HEK293 (cell line): ENCODE measurements around the gene IGF1R.

Source experiments
- CTCF ChIA-PET: fragments of 350-600 bp; formaldehyde crosslinking; extraction: SDS; loops from one replicate; lab custom pipeline; 2021; ENCODE audit warnings: antibody characterized with exemption; lab: Yijun Ruan, JAX
- POLR2A ChIA-PET: fragments of 300-600 bp; formaldehyde crosslinking; extraction: SDS; loops from one replicate; lab custom pipeline; 2020; ENCODE audit warnings: antibody characterized with exemption, inconsistent platforms; lab: Yijun Ruan, JAX
- H3K27ac ChIP-seq: fragments of 200-500 bp; sonication (Bioruptor generic); 2 replicates; pipeline ENCODE4 v1.5.1; 2014; ENCODE audit warnings: low read depth, low read length, control low read depth, inconsistent platforms; ENCODE audit errors: extremely low read depth
- H3K36me3 ChIP-seq, 2 experiments: fragments of 200-500 bp in 1 of 2; sonication (Bioruptor generic) in 1 of 2; 1 replicate in 1 of 2; 2 replicates in 1 of 2; pipeline ENCODE4 v1.5.1; 2014 to 2017; ENCODE audit warnings: inconsistent platforms in 2 of 2, low read length in 2 of 2; ENCODE audit not compliant: control insufficient read depth in 2 of 2, insufficient read depth in 1 of 2
- H3K4me1 ChIP-seq: fragments of 200-500 bp; sonication (Bioruptor generic); 2 replicates; pipeline ENCODE4 v1.5.1; 2014; ENCODE audit warnings: mild to moderate bottlenecking, low read length, inconsistent platforms; ENCODE audit not compliant: control insufficient read depth, insufficient read depth
- H3K4me3 ChIP-seq: 2 replicates; pipeline ENCODE4 v1.5.1; 2011; ENCODE audit warnings: low read depth, mild to moderate bottlenecking, control low read depth, low read length, moderate library complexity
- H3K9me3 ChIP-seq: fragments of 200-500 bp; sonication (Bioruptor generic); 2 replicates; pipeline ENCODE4 v1.5.1; 2014; ENCODE audit warnings: low read depth, low read length, inconsistent platforms; ENCODE audit not compliant: control insufficient read depth, insufficient read depth
- FEZF1 ChIP-seq: fragments of 450-650 bp; formaldehyde crosslinking; IDR thresholded peaks from 2 replicates; pipeline ENCODE4 v1.5.1; 2016; ENCODE audit warnings: missing biosample characterization, missing genetic modification characterization
- GLIS2 ChIP-seq: fragments of 450-650 bp; formaldehyde crosslinking; IDR thresholded peaks from 2 replicates; pipeline ENCODE4 v1.5.1; 2016; ENCODE audit warnings: missing biosample characterization, missing genetic modification characterization
- SP7 ChIP-seq: fragments of 450-650 bp; formaldehyde crosslinking; IDR thresholded peaks from 2 replicates; pipeline ENCODE4 v1.5.1; 2016; ENCODE audit warnings: missing biosample characterization, missing genetic modification characterization
- TCF7L2 ChIP-seq: IDR thresholded peaks from 2 replicates; pipeline ENCODE4 v1.6.1; 2011; ENCODE audit warnings: low read depth, mild to moderate bottlenecking, inconsistent platforms, low read length, moderate library complexity, borderline replicate concordance
- ZBTB48 ChIP-seq: fragments of 450-650 bp; formaldehyde crosslinking; IDR thresholded peaks from 2 replicates; pipeline ENCODE4 v1.5.1; 2016; ENCODE audit warnings: missing biosample characterization, missing genetic modification characterization
- ZNF624 ChIP-seq: fragments of 450-650 bp; formaldehyde crosslinking; IDR thresholded peaks from 2 replicates; pipeline ENCODE4 v1.5.1; 2017; ENCODE audit warnings: missing biosample characterization, missing genetic modification characterization
- ZNF645 ChIP-seq: fragments of 450-650 bp; formaldehyde crosslinking; IDR thresholded peaks from 2 replicates; pipeline ENCODE4; 2016; ENCODE audit warnings: missing biosample characterization, missing genetic modification characterization
- ZNF660 ChIP-seq: fragments of 450-650 bp; IDR thresholded peaks from 2 replicates; pipeline ENCODE4 v1.5.1; 2018; ENCODE audit warnings: missing biosample characterization, mild to moderate bottlenecking, missing genetic modification characterization
- ZNF76 ChIP-seq: fragments of 450-650 bp; formaldehyde crosslinking; IDR thresholded peaks from 2 replicates; pipeline ENCODE4; 2016; ENCODE audit warnings: low read depth, missing biosample characterization, missing genetic modification characterization, borderline replicate concordance
- ZNF777 ChIP-seq: fragments of 450-650 bp; formaldehyde crosslinking; IDR thresholded peaks from 2 replicates; pipeline ENCODE4 v1.5.1; 2017; ENCODE audit warnings: missing biosample characterization, missing genetic modification characterization, borderline replicate concordance
- ZSCAN18 ChIP-seq: fragments of 450-650 bp; formaldehyde crosslinking; IDR thresholded peaks from 2 replicates; pipeline ENCODE4 v1.5.1; 2016; ENCODE audit warnings: missing biosample characterization, missing genetic modification characterization
- TF ChIP-seq, protein P1 (sequence below): fragments of 450-650 bp; formaldehyde crosslinking; IDR thresholded peaks from 2 replicates; pipeline ENCODE4 v1.5.1; 2016; ENCODE audit warnings: missing biosample characterization, missing genetic modification characterization
- TF ChIP-seq, protein P2 (sequence below): fragments of 450-650 bp; formaldehyde crosslinking; IDR thresholded peaks from 2 replicates; pipeline ENCODE4 v1.5.1; 2017; ENCODE audit warnings: missing biosample characterization, missing genetic modification characterization
- TF ChIP-seq, protein P3 (sequence below): fragments of 450-650 bp; formaldehyde crosslinking; IDR thresholded peaks from 2 replicates; pipeline ENCODE4 v1.5.0; 2017; ENCODE audit warnings: missing biosample characterization, missing genetic modification characterization, borderline replicate concordance
- TF ChIP-seq, protein P4 (sequence below): fragments of 450-650 bp; formaldehyde crosslinking; IDR thresholded peaks from 2 replicates; pipeline ENCODE4 v1.5.1; 2016; ENCODE audit warnings: missing biosample characterization, missing genetic modification characterization

The IGF1R gene

GRCh38 chr15:99009741-99010330 lies 361.5 kb downstream of the IGF1R start:
- peaks cover 6% of the 10 kb centered on the region for H3K4me1 ChIP-seq
- TF ChIP-seq, protein P1, sequence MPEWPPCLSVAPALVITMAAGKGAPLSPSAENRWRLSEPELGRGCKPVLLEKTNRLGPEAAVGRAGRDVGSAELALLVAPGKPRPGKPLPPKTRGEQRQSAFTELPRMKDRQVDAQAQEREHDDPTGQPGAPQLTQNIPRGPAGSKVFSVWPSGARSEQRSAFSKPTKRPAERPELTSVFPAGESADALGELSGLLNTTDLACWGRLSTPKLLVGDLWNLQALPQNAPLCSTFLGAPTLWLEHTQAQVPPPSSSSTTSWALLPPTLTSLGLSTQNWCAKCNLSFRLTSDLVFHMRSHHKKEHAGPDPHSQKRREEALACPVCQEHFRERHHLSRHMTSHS (tag by site-specific recombination) = no peak
- TF ChIP-seq ZSCAN18 (tag by site-specific recombination) = no peak
- TF ChIP-seq FEZF1 (tag by site-specific recombination) = peak; percentile 33; the same call in 1 of the 2 replicates
- TF ChIP-seq ZBTB48 (tag by site-specific recombination) = 0 out of 2 replicates have a peak, but pooled peaks have one; percentile 19
- no peak for TF ChIP-seq ZNF624
- TF ChIP-seq, protein P2, sequence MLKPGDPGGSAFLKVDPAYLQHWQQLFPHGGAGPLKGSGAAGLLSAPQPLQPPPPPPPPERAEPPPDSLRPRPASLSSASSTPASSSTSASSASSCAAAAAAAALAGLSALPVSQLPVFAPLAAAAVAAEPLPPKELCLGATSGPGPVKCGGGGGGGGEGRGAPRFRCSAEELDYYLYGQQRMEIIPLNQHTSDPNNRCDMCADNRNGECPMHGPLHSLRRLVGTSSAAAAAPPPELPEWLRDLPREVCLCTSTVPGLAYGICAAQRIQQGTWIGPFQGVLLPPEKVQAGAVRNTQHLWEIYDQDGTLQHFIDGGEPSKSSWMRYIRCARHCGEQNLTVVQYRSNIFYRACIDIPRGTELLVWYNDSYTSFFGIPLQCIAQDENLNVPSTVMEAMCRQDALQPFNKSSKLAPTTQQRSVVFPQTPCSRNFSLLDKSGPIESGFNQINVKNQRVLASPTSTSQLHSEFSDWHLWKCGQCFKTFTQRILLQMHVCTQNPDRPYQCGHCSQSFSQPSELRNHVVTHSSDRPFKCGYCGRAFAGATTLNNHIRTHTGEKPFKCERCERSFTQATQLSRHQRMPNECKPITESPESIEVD (tag by site-specific recombination) = peak; percentile 67
- TF ChIP-seq GLIS2 (tag by site-specific recombination) = no peak
- TF ChIP-seq ZNF777 (tag by site-specific recombination) = no peak
- TF ChIP-seq, protein P3, sequence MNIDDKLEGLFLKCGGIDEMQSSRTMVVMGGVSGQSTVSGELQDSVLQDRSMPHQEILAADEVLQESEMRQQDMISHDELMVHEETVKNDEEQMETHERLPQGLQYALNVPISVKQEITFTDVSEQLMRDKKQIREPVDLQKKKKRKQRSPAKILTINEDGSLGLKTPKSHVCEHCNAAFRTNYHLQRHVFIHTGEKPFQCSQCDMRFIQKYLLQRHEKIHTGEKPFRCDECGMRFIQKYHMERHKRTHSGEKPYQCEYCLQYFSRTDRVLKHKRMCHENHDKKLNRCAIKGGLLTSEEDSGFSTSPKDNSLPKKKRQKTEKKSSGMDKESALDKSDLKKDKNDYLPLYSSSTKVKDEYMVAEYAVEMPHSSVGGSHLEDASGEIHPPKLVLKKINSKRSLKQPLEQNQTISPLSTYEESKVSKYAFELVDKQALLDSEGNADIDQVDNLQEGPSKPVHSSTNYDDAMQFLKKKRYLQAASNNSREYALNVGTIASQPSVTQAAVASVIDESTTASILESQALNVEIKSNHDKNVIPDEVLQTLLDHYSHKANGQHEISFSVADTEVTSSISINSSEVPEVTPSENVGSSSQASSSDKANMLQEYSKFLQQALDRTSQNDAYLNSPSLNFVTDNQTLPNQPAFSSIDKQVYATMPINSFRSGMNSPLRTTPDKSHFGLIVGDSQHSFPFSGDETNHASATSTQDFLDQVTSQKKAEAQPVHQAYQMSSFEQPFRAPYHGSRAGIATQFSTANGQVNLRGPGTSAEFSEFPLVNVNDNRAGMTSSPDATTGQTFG (tag by site-specific recombination) = no peak
- TF ChIP-seq ZNF645 (tag by site-specific recombination) = no peak
- TF ChIP-seq TCF7L2 = 0 out of 2 replicates have a peak, but pooled peaks have one; percentile 43
- TF ChIP-seq ZNF76 (tag by site-specific recombination) = no peak
- no peak for TF ChIP-seq ZNF660 (tag by site-specific recombination)
- TF ChIP-seq SP7 (tag by site-specific recombination) = 0 out of 2 replicates have a peak, but pooled peaks have one; percentile 31
- TF ChIP-seq, protein P4, sequence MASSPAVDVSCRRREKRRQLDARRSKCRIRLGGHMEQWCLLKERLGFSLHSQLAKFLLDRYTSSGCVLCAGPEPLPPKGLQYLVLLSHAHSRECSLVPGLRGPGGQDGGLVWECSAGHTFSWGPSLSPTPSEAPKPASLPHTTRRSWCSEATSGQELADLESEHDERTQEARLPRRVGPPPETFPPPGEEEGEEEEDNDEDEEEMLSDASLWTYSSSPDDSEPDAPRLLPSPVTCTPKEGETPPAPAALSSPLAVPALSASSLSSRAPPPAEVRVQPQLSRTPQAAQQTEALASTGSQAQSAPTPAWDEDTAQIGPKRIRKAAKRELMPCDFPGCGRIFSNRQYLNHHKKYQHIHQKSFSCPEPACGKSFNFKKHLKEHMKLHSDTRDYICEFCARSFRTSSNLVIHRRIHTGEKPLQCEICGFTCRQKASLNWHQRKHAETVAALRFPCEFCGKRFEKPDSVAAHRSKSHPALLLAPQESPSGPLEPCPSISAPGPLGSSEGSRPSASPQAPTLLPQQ (tag by site-specific recombination) = no peak
- H3K4me3 ChIP-seq = no peak overlapping the region
- ChIA-PET POLR2A (interaction anchor here (0.7 kb wide), 1 partner anchor 410 kb away, joined by 6 read pairs; no protein-coding TSS in a partner anchor), CTCF (interaction anchor here (1.2 kb wide), 1 partner anchor 12 kb away, joined by 3 read pairs; no protein-coding TSS in a partner anchor)
- no peaks in the 10 kb centered on the region for H3K36me3 ChIP-seq
- no peaks in the 10 kb centered on the region for H3K9me3 ChIP-seq
- H3K27ac ChIP-seq = no peak overlapping the region
